IMR-90 (cell line): Measurements from ENCODE around the gene HOXA3. TPM values are rescaled to one million over a fixed set of nuclear protein-coding genes. Genes with fewer than 3 reads are reported as not detected.

Experiments used
- ATAC-seq: fragments of 200-7000 bp; cut with Tn5 transposase; 2 replicates; pipeline ENCODE4 v1.9.1; 2020; ENCODE audit warnings: low read depth, mild to moderate bottlenecking, moderate library complexity
- BruUV-seq: library from RNA; stranded (reverse); fragments of 400-500 nt; replicated peaks from 2 replicates; lab custom pipeline; 2021; lab: Mats Ljungman, UMichigan
- CTCF ChIA-PET: fragments of 300-600 bp; formaldehyde crosslinking; extraction: SDS; loops from one replicate; lab custom pipeline; 2021; ENCODE audit warnings: antibody characterized with exemption; lab: Yijun Ruan, JAX
- POLR2A ChIA-PET: fragments of 300-600 bp; sonication (Branson Sonifier 250); formaldehyde crosslinking; loops from one replicate; lab custom pipeline; 2022; ENCODE audit warnings: antibody characterized with exemption; ENCODE audit not compliant: unreplicated experiment; lab: Charles Lee
- DNase-seq: peaks from one replicate; pipeline ENCODE4 v3.0.0; 2013
- H2AFZ ChIP-seq: replicated peaks from 2 replicates; pipeline ENCODE3; 2013; ENCODE audit warnings: low read length, mild to moderate bottlenecking; ENCODE audit not compliant: poor library complexity
- H2AK5ac ChIP-seq: 2 replicates; pipeline ENCODE4 v1.6.1; 2013; ENCODE audit warnings: low read depth, low read length, inconsistent platforms
- H2AK9ac ChIP-seq: replicated peaks from 2 replicates; pipeline ENCODE3; 2013; ENCODE audit warnings: mild to moderate bottlenecking, low read depth, low read length, moderate library complexity; ENCODE audit not compliant: poor library complexity
- H2BK120ac ChIP-seq: 2 replicates; pipeline ENCODE4 v1.6.1; 2013; ENCODE audit warnings: low read depth, low read length, inconsistent platforms
- H2BK15ac ChIP-seq: 3 replicates; pipeline ENCODE4 v1.6.1; 2013; ENCODE audit warnings: low read depth, low read length, inconsistent platforms
- H2BK20ac ChIP-seq: 2 replicates; pipeline ENCODE4 v1.6.1; 2013; ENCODE audit warnings: low read depth, mild to moderate bottlenecking, inconsistent platforms, low read length, moderate library complexity
- H2BK5ac ChIP-seq: 2 replicates; pipeline ENCODE4 v1.6.1; 2013; ENCODE audit warnings: mild to moderate bottlenecking, low read depth, low read length, inconsistent platforms; ENCODE audit not compliant: poor library complexity, severe bottlenecking
- H3K14ac ChIP-seq: replicated peaks from 2 replicates; pipeline ENCODE4 v1.6.1; 2013; ENCODE audit warnings: low read depth, low read length, inconsistent platforms
- H3K18ac ChIP-seq: 2 replicates; pipeline ENCODE4 v1.6.1; 2013; ENCODE audit warnings: low read depth, low read length, control low read depth
- H3K23ac ChIP-seq: 2 replicates; pipeline ENCODE4 v1.6.1; 2013; ENCODE audit warnings: low read depth, low read length, inconsistent platforms
- H3K27ac ChIP-seq: 2 replicates; pipeline ENCODE4 v1.5.1; 2013; ENCODE audit warnings: mild to moderate bottlenecking, control low read depth, low read length; ENCODE audit not compliant: insufficient read depth
- H3K27me3 ChIP-seq: 2 replicates; pipeline ENCODE4 v1.6.1; 2013; ENCODE audit warnings: low read length; ENCODE audit not compliant: control insufficient read depth, insufficient read depth
- H3K36me3 ChIP-seq: 2 replicates; pipeline ENCODE4 v1.6.1; 2013; ENCODE audit warnings: low read length, mixed read lengths; ENCODE audit not compliant: control insufficient read depth, insufficient read depth
- H3K4ac ChIP-seq: 2 replicates; pipeline ENCODE4 v1.6.1; 2013; ENCODE audit warnings: low read depth, low read length, inconsistent platforms
- H3K4me1 ChIP-seq: 2 replicates; pipeline ENCODE4 v1.6.1; 2013; ENCODE audit warnings: low read length, mixed read lengths; ENCODE audit not compliant: control insufficient read depth, insufficient read depth
- H3K4me2 ChIP-seq: 2 replicates; pipeline ENCODE4 v1.6.1; 2013; ENCODE audit warnings: low read depth, mild to moderate bottlenecking, control low read depth, low read length, moderate library complexity
- H3K4me3 ChIP-seq: 2 replicates; pipeline ENCODE4 v1.5.1; 2013; ENCODE audit warnings: low read depth, mild to moderate bottlenecking, control low read depth, low read length, moderate library complexity; ENCODE audit not compliant: insufficient read depth
- H3K56ac ChIP-seq: 2 replicates; pipeline ENCODE4 v1.6.1; 2013; ENCODE audit warnings: low read length, inconsistent platforms; ENCODE audit not compliant: insufficient read depth; ENCODE audit errors: extremely low read depth
- H3K79me1 ChIP-seq, 2 experiments: 2 replicates each; pipeline ENCODE4 v1.6.1; 2013; ENCODE audit warnings: low read length in 2 of 2, inconsistent platforms in 1 of 2, low read depth in 1 of 2
- H3K9ac ChIP-seq: 2 replicates; pipeline ENCODE4 v1.6.1; 2013; ENCODE audit warnings: low read depth, low read length, control low read depth
- H3K9me1 ChIP-seq: 2 replicates; pipeline ENCODE4 v1.6.1; 2013; ENCODE audit warnings: low read length, inconsistent platforms; ENCODE audit not compliant: insufficient read depth
- H3K9me3 ChIP-seq: 2 replicates; pipeline ENCODE4 v1.6.1; 2013; ENCODE audit warnings: low read length; ENCODE audit not compliant: control insufficient read depth, insufficient read depth
- H4K20me1 ChIP-seq: 2 replicates; pipeline ENCODE4 v1.6.1; 2013; ENCODE audit warnings: low read length, inconsistent platforms; ENCODE audit not compliant: insufficient read depth
- H4K5ac ChIP-seq: 2 replicates; pipeline ENCODE4 v1.6.1; 2013; ENCODE audit warnings: mild to moderate bottlenecking, low read depth, low read length, control low read depth
- H4K8ac ChIP-seq, 2 experiments: 2 replicates each; pipeline ENCODE4 v1.6.1; 2013; ENCODE audit warnings: low read depth in 2 of 2, low read length in 2 of 2, control low read depth in 1 of 2, inconsistent platforms in 1 of 2
- H4K91ac ChIP-seq: 2 replicates; pipeline ENCODE4 v1.6.1; 2013; ENCODE audit warnings: low read depth, low read length, inconsistent platforms; ENCODE audit not compliant: insufficient read depth
- BHLHE40 ChIP-seq: fragments of 150-350 bp; IDR thresholded peaks from 2 replicates; pipeline ENCODE4 v1.6.1; 2016; ENCODE audit warnings: mild to moderate bottlenecking, low read depth, low read length
- CEBPB ChIP-seq: IDR thresholded peaks from 2 replicates; pipeline ENCODE4 v1.6.1; 2012; ENCODE audit warnings: low read depth, low read length, improper control_type of control experiment
- FOS ChIP-seq: fragments of 150-350 bp; IDR thresholded peaks from 2 replicates; pipeline ENCODE4 v1.6.1; 2016; ENCODE audit warnings: low read depth, low read length
- MAFK ChIP-seq: IDR thresholded peaks from 2 replicates; pipeline ENCODE4 v1.6.1; 2012; ENCODE audit warnings: low read depth, low read length, improper control_type of control experiment
- MAZ ChIP-seq: IDR thresholded peaks from 2 replicates; pipeline ENCODE4 v1.6.1; 2012; ENCODE audit warnings: low read depth, mild to moderate bottlenecking, low read length, improper control_type of control experiment, moderate library complexity, borderline replicate concordance
- NFE2L2 ChIP-seq: fragments of 150-350 bp; IDR thresholded peaks from 2 replicates; pipeline ENCODE4 v1.6.1; 2016; ENCODE audit warnings: low read depth, mild to moderate bottlenecking, low read length
- POLR2A ChIP-seq: IDR thresholded peaks from 2 replicates; pipeline ENCODE4 v1.6.1; 2012; ENCODE audit warnings: mild to moderate bottlenecking, low read depth, low read length
- RAD21 ChIP-seq: IDR thresholded peaks from 2 replicates; pipeline ENCODE4 v1.6.1; 2012; ENCODE audit warnings: low read length, improper control_type of control experiment
- RCOR1 ChIP-seq: IDR thresholded peaks from 2 replicates; pipeline ENCODE4 v1.6.1; 2012; ENCODE audit warnings: mild to moderate bottlenecking, low read length, improper control_type of control experiment; ENCODE audit not compliant: insufficient replicate concordance
- RFX5 ChIP-seq: IDR thresholded peaks from 2 replicates; pipeline ENCODE4 v1.8.0; 2012; ENCODE audit warnings: low read depth, mild to moderate bottlenecking, low read length, moderate library complexity
- SMC3 ChIP-seq: fragments of 150-350 bp; IDR thresholded peaks from 2 replicates; pipeline ENCODE4 v1.6.1; 2016; ENCODE audit warnings: low read depth, mild to moderate bottlenecking, antibody characterized with exemption, low read length, moderate library complexity
- USF2 ChIP-seq: fragments of 150-350 bp; IDR thresholded peaks from 2 replicates; pipeline ENCODE4 v1.6.1; 2017; ENCODE audit warnings: mild to moderate bottlenecking, antibody characterized with exemption, low read length, low read depth
- WGBS, 2 experiments: methylation state at CpG; one replicate each; pipeline versions ENCODE4 v1.1.5 to v1.1.7; 2013; ENCODE audit warnings: missing lambda C conversion rate in 2 of 2; ENCODE audit not compliant: insufficient read length in 1 of 2; ENCODE audit errors: extremely low coverage in 2 of 2; 5-methylcytosine and 5-hydroxymethylcytosine counted together
- dilution Hi-C: fragments of 300-500 bp; cut with HindIII; formaldehyde crosslinking; loops from one replicate; pipeline ENCODE4 v1.14.3; 2018; ENCODE audit warnings: low sequenced_read_pairs; ENCODE audit not compliant: unreplicated experiment
- in situ Hi-C: fragments of 300-500 bp; cut with MboI; formaldehyde crosslinking; loops from 3 replicates; pipeline ENCODE4 v1.14.3; 2019; ENCODE audit warnings: low sequenced_read_pairs, inconsistent platforms, mixed read lengths
- intact Hi-C: fragments of 100-400 bp; cut with micrococcal nuclease; formaldehyde crosslinking; loops from 2 replicates; pipeline ENCODE4 v1.10.0; 2022
- polyA plus RNA-seq, 3 experiments: library from polyadenylated mRNA; depleted of rRNA; stranded (reverse); fragments of >200 nt; gene quantifications; 2 replicates each; pipeline ENCODE4 v1.2.3, GENCODE V29; 2012; ENCODE audit warnings: low replicate concordance in 1 of 3
- total RNA-seq: library from RNA; depleted of rRNA; stranded (reverse); fragments of >200 nt; gene quantifications from 2 replicates; pipeline ENCODE4 v1.2.3, GENCODE V29; 2012
- TF ChIP-seq, protein P1 (sequence below): conservative IDR thresholded peaks from 2 replicates; pipeline ENCODE4 v1.5.1; 2012; ENCODE audit warnings: mild to moderate bottlenecking, low read depth, low read length, improper control_type of control experiment

Gene HOXA3
- total and polyA plus RNA-seq, 2 of the 4 experiments (the other 2 are of a cell fraction), result 0.90 to 5.4 TPM

DNA sequence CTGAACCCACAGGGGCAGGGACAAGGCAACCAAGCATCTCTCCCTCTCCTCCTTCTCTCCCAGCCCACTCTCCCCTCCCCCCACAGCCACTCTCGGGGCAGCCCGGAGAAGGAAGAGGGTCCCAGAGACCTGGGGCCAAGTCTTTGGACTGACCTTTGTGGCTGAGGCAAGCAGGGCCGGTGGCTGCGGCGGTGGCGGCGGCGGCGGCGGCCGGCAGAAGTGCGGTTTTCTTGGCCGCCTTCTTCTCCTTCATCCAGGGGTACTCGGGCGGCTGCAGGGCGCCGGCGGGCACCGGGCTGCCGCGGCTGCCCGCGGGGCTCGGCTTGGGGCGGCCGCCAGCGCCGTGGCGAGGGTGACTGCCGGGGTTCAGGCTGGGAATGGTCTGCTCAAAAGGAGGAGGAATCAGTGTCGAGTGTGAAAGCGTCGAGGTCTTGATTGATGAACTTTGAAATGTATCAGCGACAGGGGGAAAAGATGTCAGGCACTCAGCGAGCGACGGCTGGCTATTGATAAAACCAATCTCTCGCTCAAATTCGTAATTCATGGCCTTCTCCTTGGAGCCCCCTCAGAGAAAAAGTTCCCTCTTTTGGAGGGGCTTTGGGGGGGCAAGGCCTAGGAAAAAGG is 50.3 kb downstream of the HOXA3 start:
- peaks cover 30% of the 10 kb centered on the region for H3K4me1 ChIP-seq
- H4K20me1 ChIP-seq, result peaks cover 11% of the 10 kb centered on the region; the same call in 1 of the 2 replicates
- H3K14ac ChIP-seq, result peak overlapping the region; percentile 81
- peak overlapping the region; percentile 55 for H2AFZ ChIP-seq
- peak overlapping the region; percentile 54 to 76; a peak in 3 of 4 replicates for H4K8ac ChIP-seq
- peaks cover 0 to 22% of the 10 kb centered on the region in 2 experiments; a peak in 2 of 4 replicates for H3K79me1 ChIP-seq
- peak overlapping the region; percentile 96 for H3K27ac ChIP-seq
- H3K9me1 ChIP-seq, result no peaks in the 10 kb centered on the region
- H3K4me2 ChIP-seq, result peak overlapping the region; percentile 97
- ChIA-PET CTCF (no interaction called here), POLR2A (no interaction called here)
- in situ Hi-C loops, result loop anchor here (5.0 to 10.0 kb wide), 4 partner anchors 40 to 1240 kb away; partner anchors contain the start of gene HOXA5
- peak overlapping the region; percentile 85 for H3K4ac ChIP-seq
- H3K27me3 ChIP-seq, result no peaks in the 10 kb centered on the region
- no peaks in the 10 kb centered on the region for H3K9me3 ChIP-seq
- H2BK5ac ChIP-seq, result peak overlapping the region; percentile 95
- peak overlapping the region; percentile 93 for H3K9ac ChIP-seq
- peak overlapping the region; percentile 37 for H2AK5ac ChIP-seq
- H3K23ac ChIP-seq, result peak overlapping the region; percentile 96
- H4K91ac ChIP-seq, result peak overlapping the region; percentile 81
- peak overlapping the region; percentile 42; the same call in 1 of the 3 replicates for H2BK15ac ChIP-seq
- H3K36me3 ChIP-seq, result peaks cover 10% of the 10 kb centered on the region
- peak overlapping the region; percentile 93 for H3K18ac ChIP-seq
- peak overlapping the region; percentile 46 for H4K5ac ChIP-seq
- dilution Hi-C loops, result no loop called here
- TF ChIP-seq RCOR1 (no peak), BHLHE40 (no peak), SMC3 (no peak), RAD21 (no peak), MAZ (no peak), POLR2A (no peak; the same call in 1 of the 2 replicates), CEBPB (no peak), FOS (no peak), USF2 (no peak), RFX5 (no peak), NFE2L2 (no peak), MAFK (no peak)
- TF ChIP-seq, protein P1, sequence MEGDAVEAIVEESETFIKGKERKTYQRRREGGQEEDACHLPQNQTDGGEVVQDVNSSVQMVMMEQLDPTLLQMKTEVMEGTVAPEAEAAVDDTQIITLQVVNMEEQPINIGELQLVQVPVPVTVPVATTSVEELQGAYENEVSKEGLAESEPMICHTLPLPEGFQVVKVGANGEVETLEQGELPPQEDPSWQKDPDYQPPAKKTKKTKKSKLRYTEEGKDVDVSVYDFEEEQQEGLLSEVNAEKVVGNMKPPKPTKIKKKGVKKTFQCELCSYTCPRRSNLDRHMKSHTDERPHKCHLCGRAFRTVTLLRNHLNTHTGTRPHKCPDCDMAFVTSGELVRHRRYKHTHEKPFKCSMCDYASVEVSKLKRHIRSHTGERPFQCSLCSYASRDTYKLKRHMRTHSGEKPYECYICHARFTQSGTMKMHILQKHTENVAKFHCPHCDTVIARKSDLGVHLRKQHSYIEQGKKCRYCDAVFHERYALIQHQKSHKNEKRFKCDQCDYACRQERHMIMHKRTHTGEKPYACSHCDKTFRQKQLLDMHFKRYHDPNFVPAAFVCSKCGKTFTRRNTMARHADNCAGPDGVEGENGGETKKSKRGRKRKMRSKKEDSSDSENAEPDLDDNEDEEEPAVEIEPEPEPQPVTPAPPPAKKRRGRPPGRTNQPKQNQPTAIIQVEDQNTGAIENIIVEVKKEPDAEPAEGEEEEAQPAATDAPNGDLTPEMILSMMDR, result no peak
- intact Hi-C loops, result loop anchor here (2.0 kb wide), 1 partner anchor 13 kb away; no protein-coding TSS in a partner anchor
- peak overlapping the region; percentile 52 for H3K4me3 ChIP-seq
- ATAC-seq, result no peak
- BruUV-seq, result no TSS peak
- 0% methylated on average over 2 of the region's 39 CpGs; no CpG with 5 or more reads in 1 of the 2 experiments for WGBS, 2 experiments
- H2BK20ac ChIP-seq, result no peak overlapping the region
- peak; percentile 35 for DNase-seq
- peak overlapping the region; percentile 86; the same call in 1 of the 2 replicates for H3K56ac ChIP-seq
- H2AK9ac ChIP-seq, result peak overlapping the region; percentile 86
- H2BK120ac ChIP-seq, result peak overlapping the region; percentile 74
